PC-9 (cell line): Measurements from ENCODE around the gene IL22. TPM values are rescaled to one million over a fixed set of nuclear protein-coding genes. Genes with fewer than 3 reads are reported as not detected.

Source experiments
- BruUV-seq: library from RNA; stranded (reverse); fragments of 400-500 nt; replicated peaks from 2 replicates; lab custom pipeline; 2021; lab: Mats Ljungman, UMichigan
- CTCF ChIA-PET: fragments of 300-600 bp; sonication (Branson Sonifier 250); formaldehyde crosslinking; loops from one replicate; lab custom pipeline; 2022; ENCODE audit warnings: antibody characterized with exemption; lab: Charles Lee
- POLR2A ChIA-PET: fragments of 300-600 bp; sonication (Branson Sonifier 250); formaldehyde crosslinking; loops from one replicate; lab custom pipeline; 2022; ENCODE audit warnings: antibody characterized with exemption; ENCODE audit not compliant: unreplicated experiment; lab: Charles Lee
- DNase-seq, 2 experiments: peaks; one replicate each; pipeline versions ENCODE4 v3.0.0 to v3.0.0-alpha.2; 2015 to 2022; ENCODE audit warnings: mixed read lengths in 1 of 2
- H2AFZ ChIP-seq: fragments of 200-600 bp; sonication (generic); 2 replicates; pipeline ENCODE4 v1.8.1; 2017; ENCODE audit warnings: antibody characterized with exemption
- H3F3A ChIP-seq: fragments of 200-600 bp; sonication (generic); 2 replicates; pipeline ENCODE4 v1.8.1; 2017; ENCODE audit warnings: antibody characterized with exemption, mild to moderate bottlenecking, low read depth; ENCODE audit not compliant: insufficient read depth
- H3K27ac ChIP-seq: fragments of 200-600 bp; sonication (generic); 2 replicates; pipeline ENCODE4 v1.6.1; 2016; ENCODE audit warnings: mixed run types
- H3K27me3 ChIP-seq: fragments of 200-600 bp; sonication (generic); 2 replicates; pipeline ENCODE4 v1.6.1; 2016; ENCODE audit warnings: low read depth, mixed run types; ENCODE audit not compliant: insufficient read depth
- H3K36me3 ChIP-seq: fragments of 200-600 bp; sonication (generic); 2 replicates; pipeline ENCODE4 v1.6.1; 2016; ENCODE audit warnings: low read depth, mixed run types
- H3K4me1 ChIP-seq: fragments of 200-600 bp; sonication (generic); replicated peaks from 2 replicates; pipeline ENCODE4 v1.6.1; 2016; ENCODE audit warnings: mixed run types; ENCODE audit not compliant: insufficient read depth
- H3K4me2 ChIP-seq: fragments of 200-600 bp; sonication (generic); 2 replicates; pipeline ENCODE4 v1.6.1; 2017; ENCODE audit warnings: mixed run types
- H3K4me3 ChIP-seq: fragments of 200-600 bp; sonication (generic); 2 replicates; pipeline ENCODE4 v1.6.1; 2016; ENCODE audit warnings: mixed run types
- H3K79me2 ChIP-seq: fragments of 200-600 bp; sonication (generic); 2 replicates; pipeline ENCODE4 v1.6.1; 2017; ENCODE audit warnings: low read depth, mixed run types
- H3K9me2 ChIP-seq: fragments of 200-600 bp; sonication (generic); 2 replicates; pipeline ENCODE4 v1.8.1; 2017; ENCODE audit warnings: mild to moderate bottlenecking; ENCODE audit not compliant: insufficient read depth
- H3K9me3 ChIP-seq: fragments of 200-600 bp; sonication (generic); 2 replicates; pipeline ENCODE4 v1.8.1; 2016; ENCODE audit warnings: low read depth; ENCODE audit not compliant: insufficient read depth
- H4K20me1 ChIP-seq: fragments of 200-600 bp; sonication (generic); 2 replicates; pipeline ENCODE4 v1.8.1; 2017; ENCODE audit not compliant: insufficient read depth
- CTCF ChIP-seq: fragments of 200-600 bp; sonication (generic); conservative IDR thresholded peaks from 2 replicates; pipeline ENCODE4 v1.6.1; 2017; ENCODE audit warnings: mixed run types, antibody characterized with exemption, mild to moderate bottlenecking, moderate library complexity
- EZH2 ChIP-seq: fragments of 200-600 bp; sonication (generic); IDR thresholded peaks from 2 replicates; pipeline ENCODE4 v1.8.0; 2017; ENCODE audit warnings: antibody characterized with exemption, low read depth
- intact Hi-C: fragments of 100-400 bp; cut with micrococcal nuclease; formaldehyde crosslinking; loops from one replicate; pipeline ENCODE4 v1.10.0; 2022; ENCODE audit not compliant: unreplicated experiment
- total RNA-seq: library from RNA; stranded (reverse); gene quantifications from 2 replicates; pipeline ENCODE4 v1.2.3, GENCODE V29; 2021

IL22 gene
- total RNA-seq, 1 experiment from 2014 or later = not detected

GRCh38 chr12:68245180-68246021 is 8.0 kb downstream of the IL22 start:
- Histone ChIP-seq H3K4me3 (no peak overlapping the region), H3K4me1 (peaks cover 5% of the 10 kb centered on the region), H3K79me2 (no peaks in the 10 kb centered on the region), H3K4me2 (no peak overlapping the region), H3K27ac (no peak overlapping the region), H3K9me2 (0 out of 2 replicates have a peak, but pooled peaks cover under 1% of the 10 kb centered on the region), H4K20me1 (no peaks in the 10 kb centered on the region), H2AFZ (no peak overlapping the region), H3K36me3 (no peaks in the 10 kb centered on the region), H3F3A (peaks cover 1% of the 10 kb centered on the region; the same call in 1 of the 2 replicates), H3K27me3 (no peaks in the 10 kb centered on the region), H3K9me3 (no peaks in the 10 kb centered on the region)
- CTCF ChIA-PET = interaction anchor here (0.6 kb wide), 1 partner anchor 621 kb away, joined by 4 read pairs; no protein-coding TSS in a partner anchor
- TF ChIP-seq CTCF (no peak), EZH2 (no peak)
- no peak for DNase-seq
- intact Hi-C loops = no loop called here
- POLR2A ChIA-PET = no interaction called here
- BruUV-seq = no TSS peak

GRCh38 chr12:68242777-68243176 is 10.6 kb downstream of the IL22 start:
- Histone ChIP-seq H3K27me3 (no peaks in the 10 kb centered on the region), H3K9me3 (no peaks in the 10 kb centered on the region), H3K4me2 (no peak overlapping the region), H3K4me3 (no peak overlapping the region), H3K79me2 (no peaks in the 10 kb centered on the region), H3K9me2 (no peaks in the 10 kb centered on the region), H2AFZ (no peak overlapping the region), H3K36me3 (no peaks in the 10 kb centered on the region), H3K4me1 (peaks cover 23% of the 10 kb centered on the region), H3K27ac (no peak overlapping the region), H4K20me1 (no peaks in the 10 kb centered on the region), H3F3A (peaks cover 16% of the 10 kb centered on the region)
- ChIA-PET CTCF (interaction anchor here (0.6 kb wide), 1 partner anchor 63 kb away, joined by 7 read pairs; no protein-coding TSS in a partner anchor), POLR2A (no interaction called here)
- intact Hi-C loops = no loop called here
- no peak for TF ChIP-seq EZH2
- TF ChIP-seq CTCF = no peak
- no TSS peak for BruUV-seq
- DNase-seq = no peak

- Histone ChIP-seq H3F3A (peaks cover 16% of the 10 kb centered on the region), H3K4me2 (no peak overlapping the region), H3K9me3 (no peaks in the 10 kb centered on the region), H3K4me3 (no peak overlapping the region), H3K79me2 (no peaks in the 10 kb centered on the region), H3K27ac (0 out of 2 replicates have a peak overlapping the region, but pooled peaks have one; percentile 73), H3K4me1 (peaks cover 23% of the 10 kb centered on the region), H2AFZ (no peak overlapping the region), H3K36me3 (no peaks in the 10 kb centered on the region), H3K9me2 (no peaks in the 10 kb centered on the region), H4K20me1 (no peaks in the 10 kb centered on the region), H3K27me3 (no peaks in the 10 kb centered on the region)
- CTCF ChIA-PET = no interaction called here
- DNase-seq = no peak
- POLR2A ChIA-PET = interaction anchor here (0.5 kb wide), 1 partner anchor 25 kb away, joined by 3 read pairs; no protein-coding TSS in a partner anchor
- TF ChIP-seq EZH2 = no peak
- TF ChIP-seq CTCF = no peak
- BruUV-seq = no TSS peak
- intact Hi-C loops = no loop called here
Measured at GRCh38 chr12:68240975-68241374, 12.4 kb downstream of the IL22 start.
